Heart left ventricle (tissue), 16 donors: ENCODE data around the gene TNRC18. TPM values are rescaled to one million over a fixed set of nuclear protein-coding genes. Genes with fewer than 3 reads are reported as not detected.
A peak's percentile ranks its signal among the peaks of the same experiment; 100 is the strongest.

Experiments used
- ATAC-seq, 4 donors: fragments of 200-7000 bp; cut with Tn5 transposase; one replicate each; pipeline ENCODE4 v1.9.1; 2020 to 2022; ENCODE audit warnings: moderate library complexity in 4 of 4, mild to moderate bottlenecking in 3 of 4, moderate number of reproducible peaks in 1 of 4
- DNase-seq, 5 donors: peaks; one replicate each; pipeline ENCODE4 v3.0.0-alpha.2; 2020
- H3K27ac ChIP-seq, 12 donors: fragments of 200-600 bp; sonication (generic) in 4 of 12; one replicate each; pipeline versions ENCODE4 v1.5.0 to v1.8.0; 2016 to 2022; ENCODE audit warnings: mild to moderate bottlenecking in 2 of 12
- H3K27me3 ChIP-seq, 9 donors: fragments of 200-600 bp; sonication (generic) in 2 of 9; one replicate each; pipeline versions ENCODE4 v1.5.1 to v1.8.0; 2016 to 2022; ENCODE audit warnings: mild to moderate bottlenecking in 3 of 9
- H3K36me3 ChIP-seq, 9 donors: fragments of 200-600 bp; sonication (generic) in 2 of 9; one replicate each; pipeline versions ENCODE4 v1.5.0 to v1.8.0; 2018 to 2022; ENCODE audit warnings: mild to moderate bottlenecking in 2 of 9
- H3K4me1 ChIP-seq, 12 donors: fragments of 200-600 bp; sonication (generic) in 4 of 12; one replicate each; pipeline versions ENCODE4 v1.5.0 to v1.8.0; 2016 to 2022; ENCODE audit warnings: mild to moderate bottlenecking in 3 of 12
- H3K4me3 ChIP-seq, 12 donors: fragments of 200-600 bp; sonication (generic) in 4 of 12; one replicate each; pipeline versions ENCODE4 v1.5.0 to v1.8.0; 2017 to 2022; ENCODE audit warnings: mild to moderate bottlenecking in 9 of 12, moderate library complexity in 4 of 12
- H3K9me3 ChIP-seq, 12 donors: fragments of 200-600 bp; sonication (generic) in 4 of 12; one replicate each; pipeline versions ENCODE4 v1.5.0 to v1.8.0; 2016 to 2022; ENCODE audit warnings: mild to moderate bottlenecking in 1 of 12
- POLR2A ChIP-seq, 2 donors: fragments of 450-650 bp; IDR thresholded peaks; one replicate each; pipeline ENCODE4 v1.6.1; 2017; ENCODE audit warnings: antibody characterized with exemption in 2 of 2, mild to moderate bottlenecking in 2 of 2, moderate library complexity in 2 of 2
- WGBS, 4 donors: extraction: QIAGEN DNeasy Blood & Tissue Kit in 2 of 4; methylation state at CpG; one replicate each; pipeline versions ENCODE4 v1.1.5 to v1.1.7; 2013 to 2018; 5-methylcytosine and 5-hydroxymethylcytosine counted together
- intact Hi-C, 10 donors: fragments of 100-400 bp; cut with DNase I; formaldehyde crosslinking; loops; one replicate each; pipeline versions ENCODE4 v1.11.1 to v1.14.2; 2022
- polyA plus RNA-seq, 2 donors: library from polyadenylated mRNA; stranded (reverse); fragments of 200-250 nt; gene quantifications; one replicate each; pipeline ENCODE4 v1.2.3, GENCODE V29; 2013
- total RNA-seq, 9 donors: library from RNA; depleted of rRNA in 2 of 9; stranded (reverse); fragments of >200 nt in 2 of 9; fragmentation: NEBNext Ultra II Directional in 3 of 9; extraction: Animal tissue kit (Norgen Biotek cat#: 25700) in 3 of 9; gene quantifications; one replicate each; pipeline versions ENCODE4 v1.1.0 to v1.2.4, GENCODE V29; 2016 to 2023
- TF ChIP-seq, protein P1 (sequence below), 12 donors: fragments of 200-600 bp; sonication (generic) in 4 of 12; IDR thresholded peaks; one replicate each; pipeline versions ENCODE4 v1.5.0 to v1.8.0; 2018 to 2022; ENCODE audit warnings: antibody characterized with exemption in 12 of 12, mild to moderate bottlenecking in 5 of 12
- donor health status: ischemic (EF 13 %, LVEDD 7.1; RV severe dilation, severe dysfunction).
- donor health status: healthy with polysubstance abuse.
- donor health status: DM: no; HTN: yes; CAD: no.
- donor health status: DM: no; HTN: no; CAD: no.
- donor health status: ischemic (EF 25% LVEDD 6.9; RV normal size, moderate dysfunction).
- donor health status: ischemic (EF 25% LVEDD 5.7; RV mildly dilated, moderate dysfunction).
- donor health status: healthy.
- donor health status: DM: yes; HTN: yes; CAD: no.
- donor health status: ischemic (EF 35%, LVEDD 5.7; RV mildly dilated, moderate dysfunction).
- donor health status: nonischemic (EF 11% LVEDD 7.7; RV severe dilation, severe dysfunction).
- donor health status: DM: yes; HTN: yes; CAD: no.
- donor health status: PGD.
- donor health status: ischemic (EF 29% LVEDD 5.4; RV normal size, mild dysfunction).
- donor health status: nonischemic (EF 23%, LVEDD 6.1; RV moderate dilation, normal function).

TNRC18 gene
- total and polyA plus RNA-seq, 11 donors: 23.4 to 66.6 (median 33.7) TPM

- Histone ChIP-seq H3K27me3 (no peaks in the 10 kb centered on the region), H3K36me3 (peaks cover 2 to 97% (median 84%) of the 10 kb centered on the region in 9 donors), H3K4me1 (peaks cover 0 to 19% (median 13%) of the 10 kb centered on the region in 12 donors), H3K9me3 (no peaks in the 10 kb centered on the region), H3K27ac (peak overlapping the region in 1 of 12 donors; percentile 49), H3K4me3 (no peak overlapping the region)
- no peak for DNase-seq
- TF ChIP-seq POLR2A (IDR thresholded peaks at IDR 0.05): no peak
- TF ChIP-seq, protein P1, sequence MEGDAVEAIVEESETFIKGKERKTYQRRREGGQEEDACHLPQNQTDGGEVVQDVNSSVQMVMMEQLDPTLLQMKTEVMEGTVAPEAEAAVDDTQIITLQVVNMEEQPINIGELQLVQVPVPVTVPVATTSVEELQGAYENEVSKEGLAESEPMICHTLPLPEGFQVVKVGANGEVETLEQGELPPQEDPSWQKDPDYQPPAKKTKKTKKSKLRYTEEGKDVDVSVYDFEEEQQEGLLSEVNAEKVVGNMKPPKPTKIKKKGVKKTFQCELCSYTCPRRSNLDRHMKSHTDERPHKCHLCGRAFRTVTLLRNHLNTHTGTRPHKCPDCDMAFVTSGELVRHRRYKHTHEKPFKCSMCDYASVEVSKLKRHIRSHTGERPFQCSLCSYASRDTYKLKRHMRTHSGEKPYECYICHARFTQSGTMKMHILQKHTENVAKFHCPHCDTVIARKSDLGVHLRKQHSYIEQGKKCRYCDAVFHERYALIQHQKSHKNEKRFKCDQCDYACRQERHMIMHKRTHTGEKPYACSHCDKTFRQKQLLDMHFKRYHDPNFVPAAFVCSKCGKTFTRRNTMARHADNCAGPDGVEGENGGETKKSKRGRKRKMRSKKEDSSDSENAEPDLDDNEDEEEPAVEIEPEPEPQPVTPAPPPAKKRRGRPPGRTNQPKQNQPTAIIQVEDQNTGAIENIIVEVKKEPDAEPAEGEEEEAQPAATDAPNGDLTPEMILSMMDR (IDR thresholded peaks at IDR 0.05): no peak
- 78 to 86% (median 81%) methylated on average over 9 of the region's 9 CpGs for WGBS, 4 donors
- intact Hi-C loops: loop anchor here in 3 of 10 donors (10.0 kb wide), 1 partner anchor 115 kb away; no protein-coding TSS in a partner anchor
- ATAC-seq: no peak
Observed at GRCh38 chr7:5359344-5359743, 64.3 kb downstream of the TNRC18 start.

DNA sequence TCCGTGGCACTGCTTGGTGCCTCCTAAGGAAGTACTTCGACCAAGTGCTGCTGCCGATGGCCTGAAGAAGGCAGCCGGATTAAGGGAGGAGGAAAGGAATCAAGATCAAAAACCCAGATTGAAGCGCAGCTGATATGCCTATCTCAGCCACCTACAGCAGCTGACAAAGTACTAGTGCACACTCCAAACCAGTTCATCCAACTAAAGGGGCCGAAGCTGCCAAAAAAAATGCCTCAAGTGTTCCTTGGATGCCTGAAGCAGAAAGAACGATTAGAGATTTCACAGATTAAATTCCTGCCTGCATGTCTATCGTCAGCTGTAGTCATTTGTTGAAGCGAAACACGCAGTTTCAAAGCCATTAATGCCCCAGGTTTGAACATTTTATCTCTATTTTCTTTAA, 65.7 kb downstream of the TNRC18 start:
- Histone ChIP-seq H3K27ac (peak overlapping the region in 1 of 12 donors; percentile 49), H3K27me3 (no peaks in the 10 kb centered on the region), H3K4me1 (peaks cover 0 to 27% (median 16%) of the 10 kb centered on the region in 12 donors), H3K4me3 (no peak overlapping the region), H3K36me3 (peaks cover 2 to 99% (median 84%) of the 10 kb centered on the region in 9 donors), H3K9me3 (no peaks in the 10 kb centered on the region)
- WGBS, 4 donors: 65 to 83% (median 70%) methylated on average over 10 of the region's 10 CpGs
- no peak for DNase-seq
- intact Hi-C loops: loop anchor here in 3 of 10 donors (10.0 kb wide), 1 partner anchor 113 kb away; no protein-coding TSS in a partner anchor
- ATAC-seq: no peak
- TF ChIP-seq, protein P1 (IDR thresholded peaks at IDR 0.05): no peak
- TF ChIP-seq POLR2A (IDR thresholded peaks at IDR 0.05): no peak

- H3K9me3 ChIP-seq: no peaks in the 10 kb centered on the region
- intact Hi-C loops: loop anchor here in 3 of 10 donors (10.0 kb wide), 1 partner anchor 112 kb away; no protein-coding TSS in a partner anchor
- no peak for ATAC-seq
- H3K27me3 ChIP-seq: no peaks in the 10 kb centered on the region
- peaks cover 0 to 27% (median 16%) of the 10 kb centered on the region in 12 donors for H3K4me1 ChIP-seq
- DNase-seq: no peak
- peak overlapping the region in 1 of 12 donors; percentile 32 for H3K27ac ChIP-seq
- 86 to 94% (median 90%) methylated on average over 14 to 16 of the region's 16 CpGs for WGBS, 4 donors
- H3K4me3 ChIP-seq: no peak overlapping the region
- TF ChIP-seq, protein P1 (IDR thresholded peaks at IDR 0.05): no peak
- no peak for TF ChIP-seq POLR2A (IDR thresholded peaks at IDR 0.05)
- peaks cover 2 to 100% (median 83%) of the 10 kb centered on the region in 9 donors for H3K36me3 ChIP-seq
Observed at GRCh38 chr7:5356751-5357119, 66.9 kb downstream of the TNRC18 start.

DNA sequence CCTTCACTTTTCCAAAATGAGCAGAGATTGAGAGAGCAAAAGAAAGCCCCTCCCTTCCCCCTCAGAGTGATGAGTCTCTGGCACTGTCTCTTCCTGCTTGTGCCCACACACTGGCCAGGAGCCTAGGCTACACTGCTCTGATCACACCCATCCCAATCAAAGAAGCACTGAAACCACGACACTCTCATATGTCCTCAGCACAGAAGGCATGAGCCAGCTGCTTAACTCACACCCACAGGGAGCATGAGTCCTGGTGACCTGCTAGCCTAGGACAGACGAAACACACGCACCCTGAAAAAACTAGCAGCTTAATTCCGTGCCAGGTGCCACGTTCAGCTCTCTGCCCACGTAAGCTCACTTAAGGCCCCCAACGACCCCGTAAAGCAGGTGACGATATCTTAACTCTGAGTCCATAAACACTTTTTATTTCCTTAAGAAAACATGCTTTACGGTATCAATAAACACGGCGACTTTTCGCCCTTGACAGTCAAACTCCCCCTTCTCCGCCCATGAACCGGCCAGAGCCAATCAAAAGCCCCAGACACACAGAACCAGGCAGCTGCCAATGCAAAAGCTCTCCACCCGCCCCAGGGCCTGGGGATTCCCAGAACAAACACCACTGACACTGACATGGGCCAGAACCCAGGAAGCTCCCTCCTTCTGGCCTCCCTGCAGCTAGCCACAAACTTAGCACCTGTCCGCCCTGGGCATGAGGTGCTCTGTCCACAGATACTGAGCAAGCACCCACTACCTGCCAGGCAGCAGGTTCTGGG, 69.0 kb downstream of the TNRC18 start:
- intact Hi-C loops: loop anchor here in 4 of 10 donors (5.0 to 10.0 kb wide), 2 partner anchors 110 to 112 kb away; no protein-coding TSS in a partner anchor
- no peak for TF ChIP-seq POLR2A (IDR thresholded peaks at IDR 0.05)
- TF ChIP-seq, protein P1 (IDR thresholded peaks at IDR 0.05): no peak
- peak; percentile 90 to 96 (median 94) for ATAC-seq
- H3K27ac ChIP-seq: peak overlapping the region in 11 of 12 donors; percentile 9 to 86 (median 73)
- peak overlapping the region in 8 of 12 donors; percentile 16 to 41 (median 32) for H3K4me3 ChIP-seq
- 41 to 50% (median 42%) methylated on average over 16 to 17 of the region's 17 CpGs for WGBS, 4 donors
- peaks cover 0 to 99% (median 78%) of the 10 kb centered on the region in 9 donors for H3K36me3 ChIP-seq
- H3K27me3 ChIP-seq: no peaks in the 10 kb centered on the region
- H3K9me3 ChIP-seq: no peaks in the 10 kb centered on the region
- DNase-seq: peak in 4 of 5 donors; percentile 71 to 85 (median 78)
- peaks cover 0 to 27% (median 16%) of the 10 kb centered on the region in 12 donors for H3K4me1 ChIP-seq
